HCT116 (cell line): ENCODE data around the gene ATP6V0D1.

Experiments used
- CEBPB ChIP-seq: IDR thresholded peaks from 2 replicates; pipeline ENCODE4 v1.6.1; 2012; ENCODE audit warnings: low read depth
- ELF1 ChIP-seq: IDR thresholded peaks from 2 replicates; pipeline ENCODE4 v1.6.1; 2012; ENCODE audit warnings: low read depth, borderline replicate concordance
- EZH2 ChIP-seq: fragments of 200-600 bp; sonication (generic); IDR thresholded peaks from 2 replicates; pipeline ENCODE4 v1.6.1; 2017; ENCODE audit warnings: antibody characterized with exemption, mixed run types
- JUND ChIP-seq: IDR thresholded peaks from 2 replicates; pipeline ENCODE4 v1.6.1; 2012
- POLR2A ChIP-seq: IDR thresholded peaks from 2 replicates; pipeline ENCODE4 v1.7.0; 2011; ENCODE audit warnings: borderline replicate concordance; ENCODE audit not compliant: insufficient read depth, insufficient read length; ENCODE audit errors: extremely low read depth
- POLR2AphosphoS5 ChIP-seq: IDR thresholded peaks from 2 replicates; pipeline ENCODE4 v1.6.1; 2011; ENCODE audit warnings: mild to moderate bottlenecking, low read depth, low read length, moderate library complexity
- YY1 ChIP-seq: IDR thresholded peaks from 2 replicates; pipeline ENCODE4 v1.6.1; 2011; ENCODE audit warnings: low read length, low read depth, moderate library complexity, mild to moderate bottlenecking; ENCODE audit not compliant: insufficient replicate concordance; ENCODE audit errors: extremely low read depth
- ZFX ChIP-seq: fragments of 450-650 bp; IDR thresholded peaks from 2 replicates; pipeline ENCODE4 v1.6.1; 2017
- ZNF274 ChIP-seq: fragments of 200-500 bp; sonication (Bioruptor generic); IDR thresholded peaks from 2 replicates; pipeline ENCODE4 v1.6.1; 2014; ENCODE audit warnings: mild to moderate bottlenecking, low read depth, low read length, inconsistent platforms
- TF ChIP-seq, protein P1 (sequence below), 3 experiments: fragments of 200-600 bp in 1 of 3; sonication (generic) in 1 of 3; IDR thresholded peaks in 2 of 3; conservative IDR thresholded peaks in 1 of 3; 2 replicates each; pipeline ENCODE4 v1.5.1; 2012 to 2017; ENCODE audit warnings: low read depth in 2 of 3, low read length in 2 of 3, antibody characterized with exemption in 1 of 3, borderline replicate concordance in 1 of 3, control low read depth in 1 of 3, mild to moderate bottlenecking in 1 of 3, mixed read lengths in 1 of 3, mixed run types in 1 of 3, moderate library complexity in 1 of 3; ENCODE audit not compliant: insufficient read depth in 1 of 3
- TF ChIP-seq, protein P2 (sequence below): IDR thresholded peaks from 2 replicates; pipeline ENCODE4 v1.6.1; 2012; ENCODE audit warnings: low read depth

DNA sequence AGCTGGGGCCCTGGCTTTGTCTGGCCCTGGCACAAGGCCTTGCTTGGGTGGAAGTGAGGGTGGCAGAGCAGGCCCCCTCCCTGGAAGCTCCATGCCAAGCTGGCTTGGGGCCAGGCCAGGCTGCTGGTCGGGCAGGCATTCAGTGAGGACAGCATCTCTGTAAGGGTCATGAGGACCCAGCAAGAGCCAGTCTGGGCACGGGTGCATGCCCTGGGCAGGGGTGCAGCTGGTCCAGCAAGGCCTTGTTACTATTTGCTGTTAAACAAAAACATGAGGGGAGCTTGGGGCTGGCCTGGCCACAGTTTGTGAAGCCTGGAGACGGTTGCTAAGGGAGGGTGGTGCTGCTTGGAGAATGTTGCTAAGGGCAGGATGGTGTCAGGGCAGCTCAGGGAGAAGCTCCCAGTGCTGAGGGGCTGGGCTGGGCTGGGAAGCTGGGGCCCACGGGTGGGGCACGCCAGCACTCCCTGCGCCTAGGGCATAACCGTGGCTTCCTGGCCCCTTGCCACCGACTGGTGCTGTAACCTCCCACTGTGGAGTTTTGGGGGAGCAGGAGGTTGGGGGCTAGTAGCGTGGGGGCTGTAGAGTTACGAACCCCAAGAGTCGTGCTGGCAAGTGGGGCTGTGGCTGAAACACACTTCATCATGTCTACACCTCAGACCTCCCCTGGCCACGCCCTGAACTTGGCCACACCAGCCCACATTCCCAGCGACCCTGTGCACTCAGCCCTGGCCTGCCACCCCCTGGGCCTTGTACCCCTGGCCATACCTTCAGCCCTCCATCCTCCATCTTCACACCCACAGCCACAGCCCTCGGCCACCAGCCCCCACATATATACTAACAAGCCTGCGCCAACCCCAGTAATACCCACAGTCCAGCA lies 89.3 kb downstream of the ATP6V0D1 start:
- TF ChIP-seq, protein P1, sequence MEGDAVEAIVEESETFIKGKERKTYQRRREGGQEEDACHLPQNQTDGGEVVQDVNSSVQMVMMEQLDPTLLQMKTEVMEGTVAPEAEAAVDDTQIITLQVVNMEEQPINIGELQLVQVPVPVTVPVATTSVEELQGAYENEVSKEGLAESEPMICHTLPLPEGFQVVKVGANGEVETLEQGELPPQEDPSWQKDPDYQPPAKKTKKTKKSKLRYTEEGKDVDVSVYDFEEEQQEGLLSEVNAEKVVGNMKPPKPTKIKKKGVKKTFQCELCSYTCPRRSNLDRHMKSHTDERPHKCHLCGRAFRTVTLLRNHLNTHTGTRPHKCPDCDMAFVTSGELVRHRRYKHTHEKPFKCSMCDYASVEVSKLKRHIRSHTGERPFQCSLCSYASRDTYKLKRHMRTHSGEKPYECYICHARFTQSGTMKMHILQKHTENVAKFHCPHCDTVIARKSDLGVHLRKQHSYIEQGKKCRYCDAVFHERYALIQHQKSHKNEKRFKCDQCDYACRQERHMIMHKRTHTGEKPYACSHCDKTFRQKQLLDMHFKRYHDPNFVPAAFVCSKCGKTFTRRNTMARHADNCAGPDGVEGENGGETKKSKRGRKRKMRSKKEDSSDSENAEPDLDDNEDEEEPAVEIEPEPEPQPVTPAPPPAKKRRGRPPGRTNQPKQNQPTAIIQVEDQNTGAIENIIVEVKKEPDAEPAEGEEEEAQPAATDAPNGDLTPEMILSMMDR (IDR thresholded peaks at IDR 0.05 in 2 of 3, conservative IDR thresholded peaks at IDR 0.05 in 1 of 3; ENCODE audit: borderline replicate concordance in 1 of 3, insufficient read depth in 1 of 3, low read depth in 2 of 3, low read length in 2 of 3): no peak
- TF ChIP-seq POLR2AphosphoS5 (no peak), YY1 (no peak), POLR2A (no peak), CEBPB (no peak), JUND (no peak), ZFX (no peak), ELF1 (no peak), EZH2 (no peak), ZNF274 (no peak)
- TF ChIP-seq, protein P2, sequence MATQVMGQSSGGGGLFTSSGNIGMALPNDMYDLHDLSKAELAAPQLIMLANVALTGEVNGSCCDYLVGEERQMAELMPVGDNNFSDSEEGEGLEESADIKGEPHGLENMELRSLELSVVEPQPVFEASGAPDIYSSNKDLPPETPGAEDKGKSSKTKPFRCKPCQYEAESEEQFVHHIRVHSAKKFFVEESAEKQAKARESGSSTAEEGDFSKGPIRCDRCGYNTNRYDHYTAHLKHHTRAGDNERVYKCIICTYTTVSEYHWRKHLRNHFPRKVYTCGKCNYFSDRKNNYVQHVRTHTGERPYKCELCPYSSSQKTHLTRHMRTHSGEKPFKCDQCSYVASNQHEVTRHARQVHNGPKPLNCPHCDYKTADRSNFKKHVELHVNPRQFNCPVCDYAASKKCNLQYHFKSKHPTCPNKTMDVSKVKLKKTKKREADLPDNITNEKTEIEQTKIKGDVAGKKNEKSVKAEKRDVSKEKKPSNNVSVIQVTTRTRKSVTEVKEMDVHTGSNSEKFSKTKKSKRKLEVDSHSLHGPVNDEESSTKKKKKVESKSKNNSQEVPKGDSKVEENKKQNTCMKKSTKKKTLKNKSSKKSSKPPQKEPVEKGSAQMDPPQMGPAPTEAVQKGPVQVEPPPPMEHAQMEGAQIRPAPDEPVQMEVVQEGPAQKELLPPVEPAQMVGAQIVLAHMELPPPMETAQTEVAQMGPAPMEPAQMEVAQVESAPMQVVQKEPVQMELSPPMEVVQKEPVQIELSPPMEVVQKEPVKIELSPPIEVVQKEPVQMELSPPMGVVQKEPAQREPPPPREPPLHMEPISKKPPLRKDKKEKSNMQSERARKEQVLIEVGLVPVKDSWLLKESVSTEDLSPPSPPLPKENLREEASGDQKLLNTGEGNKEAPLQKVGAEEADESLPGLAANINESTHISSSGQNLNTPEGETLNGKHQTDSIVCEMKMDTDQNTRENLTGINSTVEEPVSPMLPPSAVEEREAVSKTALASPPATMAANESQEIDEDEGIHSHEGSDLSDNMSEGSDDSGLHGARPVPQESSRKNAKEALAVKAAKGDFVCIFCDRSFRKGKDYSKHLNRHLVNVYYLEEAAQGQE: no peak
